C4-2B (cell line): ENCODE data around the gene CAPZA2.

Source experiments
- ZFX ChIP-seq: fragments of 450-650 bp; IDR thresholded peaks from 2 replicates; pipeline ENCODE4 v1.6.1; 2017
- TF ChIP-seq, protein P1 (sequence below): fragments of 450-650 bp; conservative IDR thresholded peaks from 2 replicates; pipeline ENCODE4 v1.5.1; 2017; ENCODE audit warnings: mild to moderate bottlenecking

DNA sequence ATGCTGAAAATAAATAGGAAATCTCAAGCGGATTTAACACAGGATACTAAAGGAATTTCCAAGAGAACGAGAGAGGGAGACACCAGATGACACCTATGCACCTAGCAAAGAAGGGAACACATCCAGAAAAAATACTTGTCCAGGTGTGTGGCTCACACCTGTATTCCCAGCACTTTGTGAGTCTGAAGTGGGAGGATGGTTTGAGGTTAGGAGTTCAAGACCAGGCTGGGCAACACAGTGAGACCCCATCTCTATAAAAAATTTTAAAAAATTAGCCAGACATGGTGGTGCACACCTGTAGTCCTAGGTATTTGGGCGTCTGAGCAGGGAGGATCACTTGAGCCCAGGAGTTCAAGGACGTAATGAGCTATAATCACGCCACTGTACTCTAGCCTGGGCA is 11.2 kb upstream of the CAPZA2 start:
- TF ChIP-seq, protein P1, sequence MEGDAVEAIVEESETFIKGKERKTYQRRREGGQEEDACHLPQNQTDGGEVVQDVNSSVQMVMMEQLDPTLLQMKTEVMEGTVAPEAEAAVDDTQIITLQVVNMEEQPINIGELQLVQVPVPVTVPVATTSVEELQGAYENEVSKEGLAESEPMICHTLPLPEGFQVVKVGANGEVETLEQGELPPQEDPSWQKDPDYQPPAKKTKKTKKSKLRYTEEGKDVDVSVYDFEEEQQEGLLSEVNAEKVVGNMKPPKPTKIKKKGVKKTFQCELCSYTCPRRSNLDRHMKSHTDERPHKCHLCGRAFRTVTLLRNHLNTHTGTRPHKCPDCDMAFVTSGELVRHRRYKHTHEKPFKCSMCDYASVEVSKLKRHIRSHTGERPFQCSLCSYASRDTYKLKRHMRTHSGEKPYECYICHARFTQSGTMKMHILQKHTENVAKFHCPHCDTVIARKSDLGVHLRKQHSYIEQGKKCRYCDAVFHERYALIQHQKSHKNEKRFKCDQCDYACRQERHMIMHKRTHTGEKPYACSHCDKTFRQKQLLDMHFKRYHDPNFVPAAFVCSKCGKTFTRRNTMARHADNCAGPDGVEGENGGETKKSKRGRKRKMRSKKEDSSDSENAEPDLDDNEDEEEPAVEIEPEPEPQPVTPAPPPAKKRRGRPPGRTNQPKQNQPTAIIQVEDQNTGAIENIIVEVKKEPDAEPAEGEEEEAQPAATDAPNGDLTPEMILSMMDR, result no peak
- no peak for TF ChIP-seq ZFX
